SU-DHL-6 (cell line): ENCODE measurements around the gene DOCK9.

Experiments used
- H2AFZ ChIP-seq: fragments of 200-600 bp; sonication (generic); 2 replicates; pipeline ENCODE4 v1.6.1; 2014; ENCODE audit warnings: low read depth, mild to moderate bottlenecking, moderate library complexity, mixed read lengths, antibody characterized with exemption, low read length; ENCODE audit not compliant: severe bottlenecking
- H3F3A ChIP-seq: fragments of 200-600 bp; shearing (Covaris generic); 2 replicates; pipeline ENCODE4 v1.6.0; 2016; ENCODE audit warnings: antibody characterized with exemption, mild to moderate bottlenecking; ENCODE audit not compliant: insufficient read depth
- H3K27ac ChIP-seq: fragments of 200-600 bp; sonication (generic); 2 replicates; pipeline ENCODE4 v1.5.1; 2016; ENCODE audit warnings: low read depth, mild to moderate bottlenecking, low read length, moderate library complexity, mixed read lengths
- H3K27me3 ChIP-seq: fragments of 200-600 bp; sonication (generic), shearing (Covaris generic); 2 replicates; pipeline ENCODE4 v1.6.0; 2014; ENCODE audit warnings: mild to moderate bottlenecking, low read length
- H3K36me3 ChIP-seq: fragments of 200-600 bp; sonication (generic); 2 replicates; pipeline ENCODE4 v1.6.1; 2014; ENCODE audit warnings: mild to moderate bottlenecking, low read length, mixed read lengths
- H3K4me2 ChIP-seq: fragments of 300-600, 200-600 bp; shearing (Covaris generic), sonication (generic); 2 replicates; pipeline ENCODE4 v1.6.0; 2014; ENCODE audit warnings: low read length, low read depth, mild to moderate bottlenecking; ENCODE audit not compliant: poor library complexity, severe bottlenecking
- H3K4me3 ChIP-seq: fragments of 200-600 bp; sonication (generic); 2 replicates; pipeline ENCODE4 v1.5.1; 2014; ENCODE audit warnings: antibody characterized with exemption, low read length, mild to moderate bottlenecking, mixed read lengths; ENCODE audit not compliant: insufficient read depth, poor library complexity, severe bottlenecking
- H3K79me2 ChIP-seq: fragments of 200-600 bp; sonication (generic); 2 replicates; pipeline ENCODE4 v1.6.1; 2014; ENCODE audit warnings: mild to moderate bottlenecking, low read length, moderate library complexity; ENCODE audit not compliant: insufficient read depth
- H3K9ac ChIP-seq: fragments of 200-600 bp; sonication (generic); 2 replicates; pipeline ENCODE4 v1.7.0; 2014; ENCODE audit warnings: mild to moderate bottlenecking, low read length
- H3K9me2 ChIP-seq: fragments of 200-600 bp; sonication (generic); replicated peaks from 2 replicates; pipeline ENCODE4 v1.6.1; 2014; ENCODE audit warnings: low read length; ENCODE audit not compliant: insufficient read depth
- H3K9me3 ChIP-seq: fragments of 200-600 bp; sonication (generic); 2 replicates; pipeline ENCODE4 v1.6.1; 2014; ENCODE audit warnings: low read length, mixed read lengths; ENCODE audit not compliant: insufficient read depth
- H4K20me1 ChIP-seq: fragments of 200-600 bp; sonication (generic); 2 replicates; pipeline ENCODE4 v1.6.1; 2014; ENCODE audit warnings: low read depth, mild to moderate bottlenecking, antibody characterized with exemption, low read length, moderate library complexity, mixed read lengths
- EZH2phosphoT487 ChIP-seq: fragments of 200-600 bp; sonication (generic), shearing (Covaris generic); conservative IDR thresholded peaks from 2 replicates; pipeline ENCODE4 v1.6.1; 2018; ENCODE audit warnings: mild to moderate bottlenecking, antibody characterized with exemption, low read length, moderate library complexity, mixed read lengths
- TF ChIP-seq, protein P1 (sequence below): fragments of 200-600 bp; sonication (generic); IDR thresholded peaks from one replicate; pipeline ENCODE4 v1.5.1; 2017; ENCODE audit warnings: antibody characterized with exemption, mild to moderate bottlenecking, low read length, moderate library complexity; ENCODE audit not compliant: insufficient read depth, poor library complexity, severe bottlenecking

The DOCK9 gene

DNA sequence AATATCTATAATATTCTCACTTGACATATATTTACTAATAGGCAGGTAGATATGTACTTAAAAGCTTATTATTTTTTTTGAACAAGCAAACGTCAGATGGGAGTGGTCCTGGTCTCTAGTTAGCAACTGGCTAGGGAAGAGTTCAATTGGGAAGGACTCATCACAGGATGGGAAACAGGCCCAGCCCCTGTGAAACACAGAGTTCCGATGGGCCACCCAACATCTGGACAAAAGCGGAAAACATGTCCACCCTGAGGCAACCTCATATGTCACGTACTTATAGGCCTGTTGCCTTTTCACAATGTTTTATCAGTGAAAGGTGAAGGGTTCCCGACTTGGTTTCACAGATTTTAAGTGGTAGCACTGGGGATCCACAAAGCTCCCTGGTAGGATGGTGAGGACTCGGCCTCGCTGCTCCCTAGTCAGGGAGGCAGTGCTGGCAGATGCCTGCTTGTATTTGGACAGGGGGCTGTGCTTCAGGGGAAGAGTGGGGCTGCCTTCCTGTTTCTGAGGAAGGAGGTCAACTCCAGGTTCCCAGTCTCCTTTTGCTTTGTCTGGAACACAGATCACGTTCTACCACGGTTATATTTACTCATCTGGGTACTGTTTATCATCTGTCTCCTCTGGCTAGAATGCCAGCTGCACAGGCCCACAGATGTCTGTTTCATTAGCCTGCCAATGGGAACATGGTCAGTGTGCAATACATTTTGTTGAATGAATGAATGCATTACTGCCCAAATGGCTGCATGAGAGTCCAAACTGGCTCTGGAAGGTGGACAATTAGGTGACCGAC lies 176.0 kb downstream of the DOCK9 start:
- Histone ChIP-seq H3K9ac (no peak overlapping the region), H4K20me1 (no peaks in the 10 kb centered on the region), H3F3A (no peaks in the 10 kb centered on the region), H3K4me3 (no peak overlapping the region), H3K79me2 (no peaks in the 10 kb centered on the region), H3K27me3 (no peaks in the 10 kb centered on the region), H2AFZ (no peak overlapping the region), H3K4me2 (no peak overlapping the region), H3K36me3 (no peaks in the 10 kb centered on the region), H3K27ac (no peak overlapping the region), H3K9me2 (no peaks in the 10 kb centered on the region), H3K9me3 (no peaks in the 10 kb centered on the region)
- no peak for TF ChIP-seq EZH2phosphoT487
- TF ChIP-seq, protein P1, sequence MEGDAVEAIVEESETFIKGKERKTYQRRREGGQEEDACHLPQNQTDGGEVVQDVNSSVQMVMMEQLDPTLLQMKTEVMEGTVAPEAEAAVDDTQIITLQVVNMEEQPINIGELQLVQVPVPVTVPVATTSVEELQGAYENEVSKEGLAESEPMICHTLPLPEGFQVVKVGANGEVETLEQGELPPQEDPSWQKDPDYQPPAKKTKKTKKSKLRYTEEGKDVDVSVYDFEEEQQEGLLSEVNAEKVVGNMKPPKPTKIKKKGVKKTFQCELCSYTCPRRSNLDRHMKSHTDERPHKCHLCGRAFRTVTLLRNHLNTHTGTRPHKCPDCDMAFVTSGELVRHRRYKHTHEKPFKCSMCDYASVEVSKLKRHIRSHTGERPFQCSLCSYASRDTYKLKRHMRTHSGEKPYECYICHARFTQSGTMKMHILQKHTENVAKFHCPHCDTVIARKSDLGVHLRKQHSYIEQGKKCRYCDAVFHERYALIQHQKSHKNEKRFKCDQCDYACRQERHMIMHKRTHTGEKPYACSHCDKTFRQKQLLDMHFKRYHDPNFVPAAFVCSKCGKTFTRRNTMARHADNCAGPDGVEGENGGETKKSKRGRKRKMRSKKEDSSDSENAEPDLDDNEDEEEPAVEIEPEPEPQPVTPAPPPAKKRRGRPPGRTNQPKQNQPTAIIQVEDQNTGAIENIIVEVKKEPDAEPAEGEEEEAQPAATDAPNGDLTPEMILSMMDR, result no peak

DNA sequence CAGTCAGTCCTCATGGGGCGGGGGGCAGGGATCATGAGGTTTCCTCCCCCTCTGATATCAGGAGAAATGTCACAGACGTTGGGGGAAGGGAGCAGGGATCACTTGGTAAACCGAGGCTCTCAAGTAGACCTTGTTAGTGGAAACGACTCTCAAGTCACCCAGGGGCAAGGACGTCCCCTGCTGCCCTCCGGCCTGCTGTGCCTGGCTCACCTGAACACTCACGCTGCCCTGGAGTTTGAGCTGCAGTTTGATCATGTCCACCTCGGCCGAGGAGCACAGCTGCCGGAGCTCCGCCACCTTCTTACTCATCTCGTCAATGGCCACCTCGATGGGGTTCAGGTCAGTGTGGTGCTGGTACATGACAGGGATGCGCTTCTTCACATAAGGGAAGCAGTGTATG lies 177.8 kb downstream of the DOCK9 start:
- H2AFZ ChIP-seq, result no peak overlapping the region
- TF ChIP-seq, protein P1, result no peak
- no peak overlapping the region for H3K27ac ChIP-seq
- H3K9me2 ChIP-seq, result no peaks in the 10 kb centered on the region
- H3K36me3 ChIP-seq, result no peaks in the 10 kb centered on the region
- H3K27me3 ChIP-seq, result no peaks in the 10 kb centered on the region
- no peak overlapping the region for H3K4me3 ChIP-seq
- H3K79me2 ChIP-seq, result no peaks in the 10 kb centered on the region
- H4K20me1 ChIP-seq, result no peaks in the 10 kb centered on the region
- no peaks in the 10 kb centered on the region for H3K9me3 ChIP-seq
- no peak overlapping the region for H3K4me2 ChIP-seq
- H3K9ac ChIP-seq, result no peak overlapping the region
- H3F3A ChIP-seq, result no peaks in the 10 kb centered on the region

DNA sequence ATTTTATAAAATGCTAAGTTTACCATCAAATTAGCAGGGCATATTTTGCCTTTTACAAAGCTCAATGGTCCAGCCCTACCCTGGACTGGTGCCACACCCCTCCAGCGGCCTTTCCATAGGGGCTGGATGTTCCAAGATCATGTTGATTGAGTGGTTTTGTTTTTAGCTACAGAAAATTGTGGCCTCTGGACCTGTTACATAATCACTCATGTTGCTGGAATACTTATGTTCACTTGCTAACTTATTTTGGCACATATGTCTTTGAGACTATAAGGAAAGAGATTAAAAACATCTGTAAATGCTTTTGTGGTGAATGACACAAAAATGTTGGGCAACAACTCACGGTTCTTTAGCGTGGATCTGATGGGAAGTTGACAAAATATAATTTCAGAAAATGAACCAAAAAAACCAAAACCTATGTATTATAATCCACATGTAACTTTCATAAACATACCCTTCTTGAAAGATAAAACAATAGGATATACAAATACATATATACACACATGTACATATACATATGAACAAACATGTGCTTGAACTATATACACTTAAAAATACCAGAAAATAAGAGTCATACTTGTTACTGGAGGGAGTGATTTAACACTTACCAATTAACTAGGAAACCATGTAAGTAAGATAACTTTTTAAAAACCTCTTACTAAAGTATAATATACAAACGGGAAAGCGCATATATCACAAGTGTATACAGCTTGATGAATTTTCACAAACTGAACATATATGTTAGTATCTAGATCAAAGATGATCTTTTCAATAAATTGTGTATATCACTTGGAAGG lies 178.8 kb downstream of the DOCK9 start:
- no peaks in the 10 kb centered on the region for H3F3A ChIP-seq
- TF ChIP-seq, protein P1, result no peak
- TF ChIP-seq EZH2phosphoT487, result no peak

More for the DNA sequence above, 178.8 kb downstream of the DOCK9 start:
- Histone ChIP-seq H3K4me2 (no peak overlapping the region), H4K20me1 (no peaks in the 10 kb centered on the region), H3K79me2 (no peaks in the 10 kb centered on the region), H3K9ac (no peak overlapping the region), H3K36me3 (no peaks in the 10 kb centered on the region), H3K9me2 (no peaks in the 10 kb centered on the region), H3K9me3 (no peaks in the 10 kb centered on the region), H3K27me3 (no peaks in the 10 kb centered on the region), H2AFZ (no peak overlapping the region), H3K4me3 (no peak overlapping the region), H3K27ac (no peak overlapping the region)
